ENCODE results near the gene ASNS.

DNA sequence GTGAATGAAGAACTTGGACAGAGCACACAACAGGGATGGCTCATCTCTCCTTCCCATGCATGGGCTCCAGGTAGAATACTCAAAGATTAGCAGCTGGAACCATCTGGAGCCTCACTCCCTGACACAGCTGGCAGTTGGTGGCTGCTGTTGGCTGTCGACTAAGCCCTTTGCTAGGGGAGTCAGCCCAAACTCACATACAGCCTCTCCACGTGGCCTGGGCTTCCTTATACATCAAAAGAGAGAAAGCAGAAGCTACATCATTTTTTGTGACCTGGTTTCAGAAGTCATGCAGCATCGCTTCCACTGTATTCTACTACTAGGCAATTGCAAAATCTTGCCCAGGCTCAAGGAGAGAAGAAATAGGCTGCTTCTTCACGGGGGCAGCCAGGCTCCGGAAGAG, 24.4 kb downstream of the ASNS start:
- TF ChIP-seq CTCF (conservative IDR thresholded peaks at IDR 0.05; ENCODE audit: low read length) (no peak), EZH2phosphoT487 (IDR thresholded peaks at IDR 0.05; ENCODE audit: borderline replicate concordance) (no peak)

All from Loucy (cell line).